Lung (tissue), 12 donors: ENCODE measurements around the gene ZNF462. TPM values are rescaled to one million over a fixed set of nuclear protein-coding genes. Genes with fewer than 3 reads are reported as not detected.

Source experiments
- ATAC-seq: fragments of 200-7000 bp; cut with Tn5 transposase; one replicate; pipeline ENCODE4 v1.9.1; 2020; ENCODE audit warnings: moderate number of reproducible peaks; ENCODE audit not compliant: insufficient read depth, low FRiP score
- DNase-seq, 3 donors: peaks; one replicate each; pipeline ENCODE4 v3.0.0-alpha.2; 2013 to 2017
- H3K27ac ChIP-seq, 2 donors: one replicate each; pipeline ENCODE4 v1.5.1; 2013; ENCODE audit warnings: mild to moderate bottlenecking in 2 of 2, moderate library complexity in 2 of 2, control low read depth in 1 of 2, inconsistent platforms in 1 of 2, low read depth in 1 of 2, low read length in 1 of 2
- H3K27me3 ChIP-seq, 3 donors: one replicate each; pipeline ENCODE4 v1.5.1; 2013; ENCODE audit warnings: low read length in 2 of 3; ENCODE audit not compliant: control insufficient read depth in 3 of 3, insufficient read depth in 3 of 3
- H3K36me3 ChIP-seq, 4 donors: one replicate each; pipeline ENCODE4 v1.5.1; 2013; ENCODE audit warnings: low read length in 4 of 4, mild to moderate bottlenecking in 1 of 4, moderate library complexity in 1 of 4; ENCODE audit not compliant: control insufficient read depth in 4 of 4, insufficient read depth in 4 of 4
- H3K4me1 ChIP-seq, 5 donors: one replicate each; pipeline ENCODE4 v1.5.1; 2013; ENCODE audit warnings: low read length in 5 of 5, mild to moderate bottlenecking in 2 of 5, moderate library complexity in 1 of 5; ENCODE audit not compliant: control insufficient read depth in 5 of 5, insufficient read depth in 5 of 5
- H3K4me3 ChIP-seq: one replicate; pipeline ENCODE4 v1.5.1; 2013; ENCODE audit warnings: mild to moderate bottlenecking, control low read depth, moderate library complexity
- H3K9ac ChIP-seq, 2 donors: one replicate each; pipeline ENCODE4 v1.5.1; 2013; ENCODE audit warnings: low read length in 2 of 2, control low read depth in 1 of 2; ENCODE audit not compliant: insufficient read depth in 1 of 2
- H3K9me3 ChIP-seq, 4 donors: one replicate each; pipeline ENCODE4 v1.5.1; 2013; ENCODE audit warnings: low read length in 3 of 4, mild to moderate bottlenecking in 1 of 4, moderate library complexity in 1 of 4; ENCODE audit not compliant: control insufficient read depth in 4 of 4, insufficient read depth in 3 of 4
- WGBS, 2 donors: extraction: QIAGEN DNeasy Blood & Tissue Kit; methylation state at CpG; one replicate each; pipeline ENCODE4 v1.1.7; 2013; 5-methylcytosine and 5-hydroxymethylcytosine counted together
- polyA plus RNA-seq, 2 donors: library from polyadenylated mRNA; stranded (reverse); fragments of 200-250 nt; gene quantifications; one replicate each; pipeline ENCODE4 v1.2.1, GENCODE V29; 2013
- total RNA-seq, 2 donors: library from RNA; depleted of rRNA in 1 of 2; stranded (reverse); fragments of >200 nt in 1 of 2; gene quantifications; one replicate each; pipeline ENCODE4 v1.2.1, GENCODE V29; 2014 to 2021
- TF ChIP-seq, protein P1 (sequence below): IDR thresholded peaks from 2 replicates; pipeline ENCODE4 v1.5.1; 2012; ENCODE audit warnings: mild to moderate bottlenecking; ENCODE audit errors: control extremely low read depth, extremely low read depth
- donor health status: control.
- donor health status: control.
- donor health status: Bipolar disorder and iron deficiency.
- donor health status: healthy.
- donor health status: DM: yes; HTN: yes; CAD: no.

ZNF462 gene
- total and polyA plus RNA-seq, 4 donors: 2.0 to 37.7 (median 19.5) TPM

DNA sequence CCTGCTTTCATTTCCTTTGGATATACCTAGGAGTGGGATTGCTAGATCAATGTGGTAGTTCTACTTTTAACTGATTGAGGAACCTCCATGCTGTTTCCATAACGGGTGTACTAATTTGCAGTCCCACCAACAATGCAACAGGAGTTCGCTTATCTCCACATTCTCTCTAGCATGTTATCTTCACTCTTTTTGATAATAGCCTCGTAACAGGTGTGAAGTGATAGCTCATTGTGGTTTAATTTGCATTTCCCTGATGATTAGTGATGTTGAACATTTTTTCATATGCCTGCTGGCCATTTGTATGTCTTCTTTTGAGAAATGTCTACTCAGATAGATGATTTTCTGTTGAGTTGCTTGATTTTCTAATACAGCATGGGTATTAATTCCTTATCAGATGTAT is 142.2 kb downstream of the ZNF462 start:
- WGBS, 2 donors: 94% methylated on average over 3 of the region's 3 CpGs
- H3K27ac ChIP-seq: no peak overlapping the region
- no peaks in the 10 kb centered on the region for H3K4me1 ChIP-seq
- no peaks in the 10 kb centered on the region for H3K27me3 ChIP-seq
- no peak overlapping the region for H3K4me3 ChIP-seq
- no peak overlapping the region for H3K9ac ChIP-seq
- ATAC-seq (no peak), DNase-seq (no peak)
- H3K36me3 ChIP-seq: peaks cover 10 to 43% (median 21%) of the 10 kb centered on the region in 4 donors
- H3K9me3 ChIP-seq: no peaks in the 10 kb centered on the region
- TF ChIP-seq, protein P1, sequence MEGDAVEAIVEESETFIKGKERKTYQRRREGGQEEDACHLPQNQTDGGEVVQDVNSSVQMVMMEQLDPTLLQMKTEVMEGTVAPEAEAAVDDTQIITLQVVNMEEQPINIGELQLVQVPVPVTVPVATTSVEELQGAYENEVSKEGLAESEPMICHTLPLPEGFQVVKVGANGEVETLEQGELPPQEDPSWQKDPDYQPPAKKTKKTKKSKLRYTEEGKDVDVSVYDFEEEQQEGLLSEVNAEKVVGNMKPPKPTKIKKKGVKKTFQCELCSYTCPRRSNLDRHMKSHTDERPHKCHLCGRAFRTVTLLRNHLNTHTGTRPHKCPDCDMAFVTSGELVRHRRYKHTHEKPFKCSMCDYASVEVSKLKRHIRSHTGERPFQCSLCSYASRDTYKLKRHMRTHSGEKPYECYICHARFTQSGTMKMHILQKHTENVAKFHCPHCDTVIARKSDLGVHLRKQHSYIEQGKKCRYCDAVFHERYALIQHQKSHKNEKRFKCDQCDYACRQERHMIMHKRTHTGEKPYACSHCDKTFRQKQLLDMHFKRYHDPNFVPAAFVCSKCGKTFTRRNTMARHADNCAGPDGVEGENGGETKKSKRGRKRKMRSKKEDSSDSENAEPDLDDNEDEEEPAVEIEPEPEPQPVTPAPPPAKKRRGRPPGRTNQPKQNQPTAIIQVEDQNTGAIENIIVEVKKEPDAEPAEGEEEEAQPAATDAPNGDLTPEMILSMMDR: no peak

DNA sequence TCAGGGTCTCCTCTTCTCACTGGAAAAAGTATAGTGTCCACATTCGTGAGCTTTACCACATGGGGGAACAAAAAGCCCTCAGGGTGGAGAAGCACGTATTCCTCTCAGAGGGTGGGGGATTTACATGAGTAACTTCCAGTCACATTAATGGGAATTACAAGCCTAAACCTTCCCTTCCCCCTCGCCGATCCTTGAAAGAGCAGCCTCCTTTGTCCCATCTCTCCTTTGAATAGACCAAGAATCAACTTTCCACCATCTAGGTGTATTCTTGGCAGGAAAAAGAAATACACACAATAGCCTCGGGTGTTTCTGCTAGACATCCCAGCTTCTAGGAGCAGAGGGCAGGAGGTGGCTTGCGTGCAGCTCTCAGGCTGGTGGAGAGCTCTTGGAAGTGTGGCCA is 144.4 kb downstream of the ZNF462 start:
- TF ChIP-seq, protein P1: no peak
- Histone ChIP-seq H3K4me3 (no peak overlapping the region), H3K27me3 (no peaks in the 10 kb centered on the region), H3K27ac (no peak overlapping the region), H3K9me3 (no peaks in the 10 kb centered on the region), H3K4me1 (no peaks in the 10 kb centered on the region), H3K36me3 (peaks cover 17 to 47% (median 28%) of the 10 kb centered on the region in 4 donors), H3K9ac (no peak overlapping the region)
- DNase-seq (no peak), ATAC-seq (no peak)
- WGBS, 2 donors: 86 to 92% methylated on average over 6 of the region's 6 CpGs

DNA sequence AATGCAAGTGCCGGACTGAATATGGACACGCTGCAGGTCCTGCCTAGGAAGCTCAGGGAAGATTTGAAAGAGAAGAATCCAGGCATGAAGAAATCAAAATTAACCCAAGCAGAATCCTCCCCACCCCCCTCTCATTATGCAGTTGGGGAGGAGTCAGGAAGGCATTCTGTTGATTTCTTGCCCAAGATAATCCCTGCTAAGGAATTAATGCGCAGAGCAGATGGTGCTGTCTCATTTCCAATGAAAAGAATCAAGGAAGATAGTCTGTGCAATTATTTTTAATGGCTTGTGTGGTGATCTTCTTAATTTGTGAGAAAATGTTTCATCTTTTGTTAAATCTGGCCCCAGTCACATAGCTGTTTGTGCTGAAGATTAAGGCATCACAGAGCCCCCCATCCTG is 145.0 kb downstream of the ZNF462 start:
- H3K4me1 ChIP-seq: no peaks in the 10 kb centered on the region
- DNase-seq (no peak), ATAC-seq (no peak)

More for the DNA sequence above, 145.0 kb downstream of the ZNF462 start:
- Histone ChIP-seq H3K9ac (no peak overlapping the region), H3K27me3 (no peaks in the 10 kb centered on the region), H3K27ac (no peak overlapping the region), H3K36me3 (peaks cover 17 to 41% (median 29%) of the 10 kb centered on the region in 4 donors), H3K9me3 (no peaks in the 10 kb centered on the region), H3K4me3 (no peak overlapping the region)
- TF ChIP-seq, protein P1: no peak
- 96 to 98% methylated on average over 3 of the region's 3 CpGs for WGBS, 2 donors
